HepG2 (cell line): ENCODE measurements around the gene MECR. TPM values are rescaled to one million over a fixed set of nuclear protein-coding genes. Genes with fewer than 3 reads are reported as not detected.

Source experiments
- CC2D1A ChIP-seq: sonication (generic); formaldehyde crosslinking; IDR thresholded peaks from 2 replicates; pipeline ENCODE4 v1.8.1; 2023; ENCODE audit warnings: mild to moderate bottlenecking, missing genetic modification reagents
- DPF2 ChIP-seq: sonication (generic); formaldehyde crosslinking; IDR thresholded peaks from 2 replicates; pipeline ENCODE4 v1.4.0; 2020; ENCODE audit warnings: mild to moderate bottlenecking, low read depth, missing genetic modification reagents, borderline replicate concordance
- FLYWCH1 ChIP-seq: sonication (generic); formaldehyde crosslinking; IDR thresholded peaks from 2 replicates; pipeline ENCODE4 v1.8.1; 2023; ENCODE audit warnings: mild to moderate bottlenecking, missing genetic modification reagents
- FOSL2 ChIP-seq: sonication (generic); formaldehyde crosslinking; IDR thresholded peaks from 2 replicates; pipeline ENCODE4 v1.4.0; 2020; ENCODE audit warnings: missing genetic modification reagents
- FOXA3 ChIP-seq: IDR thresholded peaks from 2 replicates; pipeline ENCODE4 v1.6.1; 2016; ENCODE audit warnings: missing genetic modification reagents, missing compliant biosample characterization
- FOXM1 ChIP-seq: sonication (generic); formaldehyde crosslinking; IDR thresholded peaks from 2 replicates; pipeline ENCODE4 v1.5.0; 2020; ENCODE audit warnings: missing genetic modification reagents
- HES4 ChIP-seq: sonication (generic); formaldehyde crosslinking; IDR thresholded peaks from 2 replicates; pipeline ENCODE4 v1.9.0; 2021; ENCODE audit warnings: mild to moderate bottlenecking, missing genetic modification reagents, borderline replicate concordance
- KMT2A ChIP-seq: sonication (generic); formaldehyde crosslinking; IDR thresholded peaks from 2 replicates; pipeline ENCODE4 v1.4.0; 2020; ENCODE audit warnings: missing genetic modification reagents
- MBD4 ChIP-seq: IDR thresholded peaks from 2 replicates; pipeline ENCODE4 v1.6.1; 2012; ENCODE audit warnings: low read length, inconsistent platforms, borderline replicate concordance
- NFIB ChIP-seq: sonication (generic); formaldehyde crosslinking; IDR thresholded peaks from 2 replicates; pipeline ENCODE4 v1.9.0; 2021; ENCODE audit warnings: missing genetic modification reagents, mild to moderate bottlenecking, borderline replicate concordance
- PHF5A ChIP-seq: IDR thresholded peaks from one replicate; pipeline ENCODE4 v1.6.1; 2018; ENCODE audit warnings: low read depth, missing genetic modification reagents; ENCODE audit not compliant: unreplicated experiment
- RBM39 ChIP-seq: fragments of 200-400 bp; formaldehyde crosslinking; IDR thresholded peaks from one replicate; pipeline ENCODE4 v1.6.1; 2018; ENCODE audit warnings: antibody characterized with exemption, mild to moderate bottlenecking, low read depth, low read length; ENCODE audit not compliant: poor library complexity, severe bottlenecking
- SMARCC2 ChIP-seq: fragments of 450-650 bp; IDR thresholded peaks from 2 replicates; pipeline ENCODE4 v1.6.1; 2017; ENCODE audit warnings: antibody characterized with exemption, mild to moderate bottlenecking
- SOX6 ChIP-seq, 2 experiments: fragments of 450-650 bp in 1 of 2; sonication (generic) in 1 of 2; formaldehyde crosslinking in 1 of 2; IDR thresholded peaks; 2 replicates each; pipeline versions ENCODE4 v1.4.0 to v1.6.1; 2017 to 2020; ENCODE audit warnings: antibody characterized with exemption in 1 of 2, mild to moderate bottlenecking in 1 of 2, missing genetic modification reagents in 1 of 2
- TEAD3 ChIP-seq: optimal IDR thresholded peaks from 2 replicates; pipeline ENCODE3; 2016; ENCODE audit warnings: borderline replicate concordance
- YEATS2 ChIP-seq: sonication (generic); formaldehyde crosslinking; IDR thresholded peaks from 2 replicates; pipeline ENCODE4 v1.4.0; 2020; ENCODE audit warnings: missing genetic modification reagents, borderline replicate concordance
- ZBTB20 ChIP-seq: sonication (generic); formaldehyde crosslinking; IDR thresholded peaks from 2 replicates; pipeline ENCODE4 v1.8.1; 2023; ENCODE audit warnings: missing genetic modification reagents, low read depth, mild to moderate bottlenecking, borderline replicate concordance
- ZFAT ChIP-seq: sonication (generic); formaldehyde crosslinking; conservative IDR thresholded peaks from 2 replicates; pipeline ENCODE4 v1.8.1; 2023; ENCODE audit warnings: missing genetic modification reagents, inconsistent platforms
- ZNF260 ChIP-seq: sonication (generic); formaldehyde crosslinking; IDR thresholded peaks from 2 replicates; pipeline ENCODE4 v1.4.0; 2020; ENCODE audit warnings: missing genetic modification reagents, low read depth, mild to moderate bottlenecking, borderline replicate concordance
- ZNF570 ChIP-seq: sonication (generic); formaldehyde crosslinking; IDR thresholded peaks from 2 replicates; pipeline ENCODE4 v1.4.0; 2020; ENCODE audit warnings: mild to moderate bottlenecking, missing genetic modification reagents, borderline replicate concordance
- ZNF660 ChIP-seq: sonication (generic); formaldehyde crosslinking; IDR thresholded peaks from 2 replicates; pipeline ENCODE4 v1.5.1; 2020; ENCODE audit warnings: mild to moderate bottlenecking, low read depth, missing genetic modification reagents, borderline replicate concordance
- ZNF720 ChIP-seq: sonication (generic); formaldehyde crosslinking; IDR thresholded peaks from 2 replicates; pipeline ENCODE4 v1.4.0; 2020; ENCODE audit warnings: missing genetic modification reagents
- ZNF879 ChIP-seq: sonication (generic); formaldehyde crosslinking; IDR thresholded peaks from 2 replicates; pipeline ENCODE4 v1.8.1; 2023; ENCODE audit warnings: missing genetic modification reagents
- ZNF891 ChIP-seq: sonication (generic); formaldehyde crosslinking; IDR thresholded peaks from 2 replicates; pipeline ENCODE4 v1.5.0; 2020; ENCODE audit warnings: mild to moderate bottlenecking, missing genetic modification reagents
- polyA plus RNA-seq, 8 experiments: library from polyadenylated mRNA; depleted of rRNA in 3 of 8; stranded (reverse) in 7 of 8; unstranded in 1 of 8; fragments of >200 nt; fragmentation: Illumina TruSeq in 4 of 8; extraction: Trizol in 4 of 8; gene quantifications; 2 replicates each; pipeline versions ENCODE4 v1.2.1 to v1.2.3, GENCODE V29; 2011 to 2016; ENCODE audit warnings: low read depth in 4 of 8, missing spikeins in 1 of 8, mixed read lengths in 1 of 8; ENCODE audit not compliant: insufficient read depth in 1 of 8
- total RNA-seq, 5 experiments: library from RNA; depleted of rRNA; stranded (reverse); fragments of >200 nt; fragmentation: Illumina TruSeq; extraction: Trizol; gene quantifications; 2 replicates each; pipeline ENCODE4 v1.2.3, GENCODE V29; 2016; ENCODE audit warnings: low read depth in 1 of 5
- TF ChIP-seq, protein P1 (sequence below): sonication (generic); formaldehyde crosslinking; IDR thresholded peaks from one replicate; pipeline ENCODE4 v1.5.1; 2020; ENCODE audit warnings: mild to moderate bottlenecking, missing genetic modification reagents; ENCODE audit errors: not compliant biosample characterization

The MECR gene
- total and polyA plus RNA-seq, 2 of the 13 experiments (the other 11 are each of a cell fraction or from before 2014, with no cell fraction given): 18.8 to 24.9 TPM

DNA sequence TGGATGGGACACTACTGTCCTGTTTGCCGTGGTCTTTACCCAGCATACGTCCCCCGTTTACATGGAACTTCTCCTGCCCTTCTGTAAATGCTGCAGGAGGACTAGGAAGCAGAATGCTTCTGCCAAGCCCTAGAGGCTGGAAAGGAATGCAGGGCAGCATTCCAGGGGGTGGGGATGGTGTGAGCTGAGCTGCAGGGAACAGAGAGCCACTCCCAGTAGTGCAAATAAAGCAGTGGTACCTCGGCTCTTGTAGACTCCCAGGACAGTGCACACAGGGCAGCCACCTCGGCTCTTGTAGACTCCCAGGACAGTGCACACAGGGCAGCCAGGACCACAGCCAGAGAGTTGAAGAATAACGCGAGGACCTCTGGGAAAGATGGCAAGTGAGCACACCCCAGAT is 41.0 kb upstream of the MECR start (continued):
- TF ChIP-seq FOXM1 (CRISPR knock-in tag) (no peak), HES4 (CRISPR knock-in tag) (no peak), CC2D1A (CRISPR knock-in tag) (no peak), RBM39 (no peak), FLYWCH1 (no peak), TEAD3 (peak; percentile 100), DPF2 (CRISPR knock-in tag) (no peak), MBD4 (no peak), SMARCC2 (no peak), YEATS2 (CRISPR knock-in tag) (no peak), ZNF720 (no peak), KMT2A (CRISPR knock-in tag) (no peak), ZNF660 (no peak), ZNF879 (no peak), ZBTB20 (CRISPR knock-in tag) (no peak), SOX6 (IDR thresholded peaks at IDR 0.05) (no peak), SOX6 (CRISPR knock-in tag; IDR thresholded peaks at IDR 0.05) (peak; percentile 48; the same call in 1 of the 2 replicates), PHF5A (CRISPR knock-in tag) (no peak), ZNF891 (no peak), FOSL2 (CRISPR knock-in tag) (0 out of 2 replicates have a peak, but pooled peaks have one; percentile 13), NFIB (no peak), FOXA3 (CRISPR knock-in tag) (no peak), ZFAT (CRISPR knock-in tag) (no peak), ZNF570 (CRISPR knock-in tag) (no peak), ZNF260 (CRISPR knock-in tag) (no peak)
- TF ChIP-seq, protein P1, sequence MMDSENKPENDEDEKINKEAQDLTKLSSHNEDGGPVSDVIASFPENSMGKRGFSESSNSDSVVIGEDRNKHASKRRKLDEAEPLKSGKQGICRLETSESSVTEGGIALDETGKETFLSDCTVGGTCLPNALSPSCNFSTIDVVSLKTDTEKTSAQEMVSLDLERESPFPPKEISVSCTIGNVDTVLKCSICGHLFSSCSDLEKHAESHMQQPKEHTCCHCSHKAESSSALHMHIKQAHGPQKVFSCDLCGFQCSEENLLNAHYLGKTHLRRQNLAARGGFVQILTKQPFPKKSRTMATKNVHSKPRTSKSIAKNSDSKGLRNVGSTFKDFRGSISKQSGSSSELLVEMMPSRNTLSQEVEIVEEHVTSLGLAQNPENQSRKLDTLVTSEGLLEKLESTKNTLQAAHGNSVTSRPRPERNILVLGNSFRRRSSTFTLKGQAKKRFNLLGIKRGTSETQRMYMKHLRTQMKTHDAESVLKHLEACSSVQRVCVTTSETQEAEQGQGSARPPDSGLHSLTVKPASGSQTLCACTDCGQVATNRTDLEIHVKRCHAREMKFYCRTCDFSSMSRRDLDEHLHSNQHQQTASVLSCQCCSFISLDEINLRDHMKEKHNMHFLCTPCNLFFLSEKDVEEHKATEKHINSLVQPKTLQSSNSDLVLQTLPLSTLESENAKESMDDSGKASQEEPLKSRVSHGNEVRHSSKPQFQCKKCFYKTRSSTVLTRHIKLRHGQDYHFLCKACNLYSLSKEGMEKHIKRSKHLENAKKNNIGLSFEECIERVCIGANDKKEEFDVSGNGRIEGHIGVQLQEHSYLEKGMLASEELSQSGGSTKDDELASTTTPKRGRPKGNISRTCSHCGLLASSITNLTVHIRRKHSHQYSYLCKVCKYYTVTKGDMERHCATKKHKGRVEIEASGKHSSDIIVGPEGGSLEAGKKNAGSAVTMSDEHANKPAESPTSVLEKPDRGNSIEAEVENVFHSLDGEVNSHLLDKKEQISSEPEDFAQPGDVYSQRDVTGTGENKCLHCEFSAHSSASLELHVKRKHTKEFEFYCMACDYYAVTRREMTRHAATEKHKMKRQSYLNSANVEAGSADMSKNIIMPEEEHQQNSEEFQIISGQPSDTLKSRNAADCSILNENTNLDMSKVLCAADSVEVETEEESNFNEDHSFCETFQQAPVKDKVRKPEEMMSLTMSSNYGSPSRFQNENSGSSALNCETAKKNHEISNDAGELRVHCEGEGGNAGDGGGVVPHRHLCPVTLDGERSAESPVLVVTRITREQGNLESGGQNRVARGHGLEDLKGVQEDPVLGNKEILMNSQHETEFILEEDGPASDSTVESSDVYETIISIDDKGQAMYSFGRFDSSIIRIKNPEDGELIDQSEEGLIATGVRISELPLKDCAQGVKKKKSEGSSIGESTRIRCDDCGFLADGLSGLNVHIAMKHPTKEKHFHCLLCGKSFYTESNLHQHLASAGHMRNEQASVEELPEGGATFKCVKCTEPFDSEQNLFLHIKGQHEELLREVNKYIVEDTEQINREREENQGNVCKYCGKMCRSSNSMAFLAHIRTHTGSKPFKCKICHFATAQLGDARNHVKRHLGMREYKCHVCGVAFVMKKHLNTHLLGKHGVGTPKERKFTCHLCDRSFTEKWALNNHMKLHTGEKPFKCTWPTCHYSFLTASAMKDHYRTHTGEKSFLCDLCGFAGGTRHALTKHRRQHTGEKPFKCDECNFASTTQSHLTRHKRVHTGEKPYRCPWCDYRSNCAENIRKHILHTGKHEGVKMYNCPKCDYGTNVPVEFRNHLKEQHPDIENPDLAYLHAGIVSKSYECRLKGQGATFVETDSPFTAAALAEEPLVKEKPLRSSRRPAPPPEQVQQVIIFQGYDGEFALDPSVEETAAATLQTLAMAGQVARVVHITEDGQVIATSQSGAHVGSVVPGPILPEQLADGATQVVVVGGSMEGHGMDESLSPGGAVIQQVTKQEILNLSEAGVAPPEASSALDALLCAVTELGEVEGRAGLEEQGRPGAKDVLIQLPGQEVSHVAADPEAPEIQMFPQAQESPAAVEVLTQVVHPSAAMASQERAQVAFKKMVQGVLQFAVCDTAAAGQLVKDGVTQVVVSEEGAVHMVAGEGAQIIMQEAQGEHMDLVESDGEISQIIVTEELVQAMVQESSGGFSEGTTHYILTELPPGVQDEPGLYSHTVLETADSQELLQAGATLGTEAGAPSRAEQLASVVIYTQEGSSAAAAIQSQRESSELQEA (CRISPR knock-in tag): no peak
